ENCODE data around the gene EPGN. TPM values are rescaled to one million over a fixed set of nuclear protein-coding genes. Genes with fewer than 3 reads are reported as not detected.

The EPGN gene, protein sequence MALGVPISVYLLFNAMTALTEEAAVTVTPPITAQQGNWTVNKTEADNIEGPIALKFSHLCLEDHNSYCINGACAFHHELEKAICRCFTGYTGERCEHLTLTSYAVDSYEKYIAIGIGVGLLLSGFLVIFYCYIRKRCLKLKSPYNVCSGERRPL
- total RNA-seq, result not detected
- long read RNA-seq, result 0 reads

DNA sequence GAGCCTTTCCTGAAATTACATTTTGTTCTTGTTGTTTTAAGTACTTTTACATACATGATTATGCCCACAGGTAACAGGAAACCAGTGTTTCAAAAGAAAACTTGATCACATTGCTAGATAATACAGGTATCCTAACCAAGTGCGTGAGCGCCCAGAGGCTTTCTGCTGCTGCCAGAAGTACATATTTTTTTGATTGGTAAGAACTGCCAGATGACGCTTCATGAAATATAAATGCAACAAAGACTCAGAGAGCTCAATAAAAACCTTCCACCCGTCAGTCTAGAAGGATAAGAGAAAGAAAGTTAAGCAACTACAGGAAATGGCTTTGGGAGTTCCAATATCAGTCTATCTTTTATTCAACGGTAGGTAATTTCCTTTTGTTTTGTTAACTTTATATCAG is at the start of gene EPGN:
Gene EPGN (plus strand): TSS at position 256 of the 400 bp plus-strand sequence. CDS start 64 bp downstream, at position 320.
- no peak for DNase-seq (ENCODE audit: low spot score)

DNA sequence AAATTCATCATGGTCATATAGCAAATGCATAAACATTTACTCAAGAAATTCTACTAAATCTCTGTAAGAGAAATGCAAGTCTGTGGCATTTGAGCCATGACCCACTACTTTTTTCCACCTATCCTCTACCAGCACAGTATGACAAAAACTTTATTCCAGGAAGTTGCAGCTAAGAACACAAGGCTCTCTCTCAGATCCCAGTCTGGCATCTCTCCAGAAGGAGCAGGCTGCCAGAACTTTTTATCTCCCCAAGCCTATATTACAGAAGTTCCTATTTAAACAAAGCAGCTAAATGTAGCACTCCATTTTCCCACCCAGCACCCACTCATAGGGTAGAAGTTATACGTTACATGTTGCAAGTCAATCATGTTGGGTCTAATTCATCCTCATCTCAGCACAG is 49.3 kb upstream of the EPGN start:
- DNase-seq (ENCODE audit: low spot score), result no peak

DNA sequence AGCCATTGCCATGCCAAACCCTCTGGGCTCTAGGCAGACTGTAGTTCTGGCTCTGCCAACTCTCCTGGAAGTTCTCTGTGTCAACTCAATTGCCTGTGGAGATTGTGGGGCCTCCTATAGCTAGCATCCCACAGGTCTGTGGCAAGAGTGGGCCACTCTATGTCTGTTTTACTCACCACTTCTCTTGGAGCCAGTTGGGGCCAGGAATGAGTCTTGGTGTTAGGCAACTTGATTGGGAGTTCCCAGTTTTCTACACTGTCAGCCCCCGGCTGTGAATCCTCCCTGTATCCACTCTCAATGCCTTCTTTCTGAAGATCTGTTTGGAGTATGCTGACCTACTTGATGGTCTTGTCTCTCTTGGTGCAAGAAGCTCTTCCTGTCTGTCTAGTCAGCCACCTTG is 48.2 kb upstream of the EPGN start:
- no peak for DNase-seq (ENCODE audit: low spot score)

DNA sequence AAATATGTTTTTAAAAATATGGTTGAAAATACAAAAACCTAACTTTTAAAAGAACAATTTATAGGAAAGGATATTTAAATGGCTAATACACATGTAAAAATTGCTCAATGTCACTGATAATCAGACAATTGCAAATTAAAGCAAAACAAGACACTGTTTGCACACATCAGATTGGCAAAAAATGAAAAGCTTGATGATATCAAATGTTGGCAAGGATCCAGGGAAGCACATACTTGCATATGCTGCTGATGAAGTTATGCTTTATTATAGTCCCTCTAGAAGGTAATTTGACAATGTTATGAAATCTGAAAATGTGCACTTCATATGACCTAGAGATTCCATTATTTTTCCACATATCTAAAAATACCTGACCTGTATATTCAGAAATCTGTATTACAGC is 45.7 kb upstream of the EPGN start:
- no peak for DNase-seq (ENCODE audit: low spot score)

GRCh38 chr4:74263551-74263950 is 44.7 kb upstream of the EPGN start:
- DNase-seq (ENCODE audit: low spot score), result no peak

DNA sequence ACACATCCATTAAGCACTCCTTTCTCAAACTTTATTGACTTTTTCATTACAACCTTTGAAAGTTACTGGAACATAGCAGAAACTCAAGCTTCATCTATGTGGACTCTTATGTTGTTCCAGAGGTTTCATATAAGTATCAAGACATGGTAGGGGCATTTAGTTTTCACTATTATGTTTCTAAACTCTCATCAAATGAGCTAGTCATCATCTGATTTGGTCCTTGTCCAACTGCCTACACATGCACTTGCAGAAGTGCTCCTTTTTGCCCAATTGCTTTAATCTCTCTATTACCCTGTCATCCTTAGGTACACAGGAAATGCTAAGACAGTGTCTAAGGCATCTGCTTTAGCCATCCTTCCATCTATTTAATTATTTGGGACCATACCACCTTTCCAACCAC is 42.2 kb upstream of the EPGN start:
- DNase-seq (ENCODE audit: low spot score), result no peak

DNA sequence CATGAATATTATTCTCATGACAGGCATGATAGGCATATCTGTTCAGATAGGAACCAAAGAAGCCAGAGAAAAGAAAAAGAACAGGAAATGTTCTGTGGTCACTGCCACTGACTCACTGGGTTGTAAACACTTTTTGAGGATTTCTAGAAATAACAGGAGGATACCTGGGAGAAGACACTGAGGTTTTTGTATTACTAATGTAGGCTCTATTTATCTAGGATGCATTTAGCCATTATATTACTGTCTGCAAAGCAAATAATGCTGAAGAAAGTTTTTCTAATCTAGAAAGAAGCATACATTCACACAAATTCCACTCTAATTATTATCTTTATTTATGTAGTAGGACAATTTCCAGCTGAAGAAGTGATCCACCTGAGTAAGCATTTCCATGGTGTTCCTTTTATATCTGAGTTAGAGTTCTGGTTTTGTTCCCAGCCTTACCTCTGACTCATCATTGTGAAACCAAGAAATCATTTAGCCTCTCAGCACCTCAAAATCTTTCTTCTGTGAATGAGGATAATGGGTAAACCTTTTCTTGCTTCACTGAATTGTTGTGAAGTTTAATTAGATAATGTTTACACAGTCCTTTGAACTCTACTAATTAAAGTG is 40.2 kb upstream of the EPGN start:
- DNase-seq (ENCODE audit: low spot score), result no peak

DNA sequence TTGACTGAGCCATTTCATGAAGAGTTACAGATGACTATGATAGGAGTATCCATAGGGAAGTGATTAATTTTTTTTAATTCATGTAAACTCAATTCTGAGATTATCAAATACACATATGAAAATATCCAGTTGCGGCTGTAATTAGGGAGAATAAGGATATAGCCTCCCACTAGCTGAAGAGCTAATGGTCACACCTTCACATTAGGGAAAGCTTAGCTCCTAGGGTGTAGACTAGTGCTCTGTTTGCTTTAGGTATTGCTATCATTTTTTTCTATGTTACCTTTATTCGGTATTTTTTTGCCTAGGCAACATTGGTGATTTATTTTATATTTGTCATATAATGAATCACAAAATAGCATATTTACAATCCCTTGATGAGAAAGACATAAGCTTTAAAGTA is 39.6 kb upstream of the EPGN start:
- no peak for DNase-seq (ENCODE audit: low spot score)

DNA sequence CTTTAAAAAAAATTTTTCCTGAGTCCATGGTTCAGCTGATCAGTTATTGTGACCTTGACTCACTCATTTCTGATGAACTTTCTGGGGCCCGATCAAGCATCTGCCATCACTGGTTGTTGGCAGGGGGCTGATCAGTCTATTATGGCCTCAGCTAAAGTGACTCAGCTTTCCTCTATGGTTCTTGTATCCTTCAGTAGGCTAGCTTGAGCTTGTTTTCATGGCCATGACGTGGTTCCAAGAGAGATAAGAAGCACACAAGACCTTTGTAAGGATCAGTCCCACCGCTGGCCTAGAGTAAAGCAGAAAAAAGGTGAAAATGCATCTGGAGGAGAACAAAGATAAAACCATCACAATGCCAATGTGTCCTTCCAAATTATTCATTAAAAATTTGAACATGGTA is 29.8 kb upstream of the EPGN start:
- no peak for DNase-seq (ENCODE audit: low spot score)

DNA sequence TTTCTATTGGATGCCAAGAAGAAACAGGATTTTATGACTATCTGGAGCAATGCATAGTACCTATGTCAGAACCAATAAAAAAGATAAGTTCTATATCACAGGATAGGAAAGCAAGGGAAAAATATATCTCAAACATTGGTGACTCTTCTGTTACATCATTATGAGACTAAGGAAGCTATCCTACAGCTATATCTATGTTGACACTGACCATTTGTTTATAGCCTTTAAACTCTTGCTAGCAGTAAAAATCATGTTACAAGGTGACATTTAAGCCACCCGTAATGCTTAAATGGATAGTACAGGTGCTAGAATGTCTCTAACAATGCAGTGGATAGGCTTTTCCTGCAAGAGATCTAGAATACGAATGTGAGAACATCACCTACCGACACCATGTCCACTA is 28.6 kb upstream of the EPGN start:
- no peak for DNase-seq (ENCODE audit: low spot score)

DNA sequence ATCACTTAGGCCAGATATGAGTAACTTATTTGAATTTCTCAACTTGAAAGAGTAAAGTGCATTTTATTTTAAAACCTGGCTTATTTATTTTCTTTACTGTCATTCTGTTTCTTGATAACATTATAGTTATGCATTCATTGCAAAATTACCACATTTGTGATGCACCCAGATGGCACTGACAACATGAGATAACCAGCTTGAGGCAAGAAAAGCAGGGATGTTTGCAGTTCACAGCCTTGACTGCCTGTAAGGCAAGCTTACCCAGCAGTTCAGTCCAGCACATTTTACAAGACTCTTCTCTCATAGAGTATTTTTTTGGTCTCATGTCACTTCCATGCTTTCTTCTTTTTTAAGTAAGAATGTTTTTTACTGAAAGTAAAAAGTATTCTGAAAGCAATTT is 25.3 kb upstream of the EPGN start:
- no peak for DNase-seq (ENCODE audit: low spot score)

GRCh38 chr4:74283614-74284013 is 24.7 kb upstream of the EPGN start:
- DNase-seq (ENCODE audit: low spot score), result no peak

- no peak for DNase-seq (ENCODE audit: low spot score)
Measured at GRCh38 chr4:74284053-74284452, 24.2 kb upstream of the EPGN start.

DNA sequence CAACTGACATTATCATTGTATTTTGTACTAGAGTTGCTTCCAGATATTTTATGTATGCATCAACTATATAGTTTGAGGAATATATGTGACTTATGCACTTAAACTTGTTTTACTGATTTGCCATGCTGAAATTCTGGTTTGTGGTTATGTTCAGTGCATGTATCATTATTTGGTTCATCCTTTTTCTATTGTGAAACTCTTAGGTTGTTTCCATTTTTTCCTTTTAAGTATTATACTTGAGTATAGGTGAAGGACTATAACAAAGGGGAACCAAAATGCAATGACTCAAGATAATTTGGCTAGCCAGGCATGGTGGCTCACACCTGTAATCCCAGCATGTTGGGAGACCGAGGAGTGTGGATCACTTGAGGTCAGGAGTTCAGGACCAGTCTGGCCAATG is 21.1 kb upstream of the EPGN start:
- DNase-seq (ENCODE audit: low spot score), result no peak

DNA sequence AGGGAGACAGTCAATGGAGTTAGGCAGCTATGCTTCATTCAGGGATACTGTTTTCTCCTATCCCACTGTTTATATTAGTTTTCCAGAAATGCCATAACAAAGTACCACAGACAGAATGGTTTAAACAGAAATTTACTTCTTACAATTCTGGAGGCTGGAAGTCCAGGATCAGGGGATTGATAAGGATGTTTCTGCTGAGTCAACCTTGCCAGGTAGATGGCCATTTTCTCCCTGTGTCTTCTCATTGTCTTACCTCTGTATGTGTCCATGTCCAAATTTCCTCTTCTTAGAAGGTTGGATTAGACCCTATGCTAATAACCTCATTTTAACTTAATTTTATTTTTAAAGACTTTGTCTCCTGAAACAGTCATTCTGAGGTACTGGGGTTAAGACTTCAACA is 20.5 kb upstream of the EPGN start:
- DNase-seq (ENCODE audit: low spot score), result no peak

DNA sequence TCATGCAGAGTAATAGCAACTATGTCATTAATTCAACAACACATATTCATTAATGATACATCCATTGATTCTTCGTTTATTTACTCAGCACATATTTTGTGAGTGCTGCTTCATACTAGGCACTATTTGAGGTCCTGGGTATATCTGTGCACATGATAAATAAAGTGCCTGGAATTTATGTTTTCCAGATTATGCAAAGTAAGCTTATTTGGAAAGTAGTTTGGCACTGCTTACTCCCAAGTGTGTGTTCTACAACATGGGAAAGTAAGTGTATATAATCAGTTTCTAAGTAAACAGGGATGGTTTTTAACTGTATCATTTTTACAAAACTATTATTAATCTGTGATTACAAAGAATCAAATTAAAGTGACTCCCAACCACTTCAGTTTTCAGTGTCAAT is 16.8 kb upstream of the EPGN start:
- no peak for DNase-seq (ENCODE audit: low spot score)

DNA sequence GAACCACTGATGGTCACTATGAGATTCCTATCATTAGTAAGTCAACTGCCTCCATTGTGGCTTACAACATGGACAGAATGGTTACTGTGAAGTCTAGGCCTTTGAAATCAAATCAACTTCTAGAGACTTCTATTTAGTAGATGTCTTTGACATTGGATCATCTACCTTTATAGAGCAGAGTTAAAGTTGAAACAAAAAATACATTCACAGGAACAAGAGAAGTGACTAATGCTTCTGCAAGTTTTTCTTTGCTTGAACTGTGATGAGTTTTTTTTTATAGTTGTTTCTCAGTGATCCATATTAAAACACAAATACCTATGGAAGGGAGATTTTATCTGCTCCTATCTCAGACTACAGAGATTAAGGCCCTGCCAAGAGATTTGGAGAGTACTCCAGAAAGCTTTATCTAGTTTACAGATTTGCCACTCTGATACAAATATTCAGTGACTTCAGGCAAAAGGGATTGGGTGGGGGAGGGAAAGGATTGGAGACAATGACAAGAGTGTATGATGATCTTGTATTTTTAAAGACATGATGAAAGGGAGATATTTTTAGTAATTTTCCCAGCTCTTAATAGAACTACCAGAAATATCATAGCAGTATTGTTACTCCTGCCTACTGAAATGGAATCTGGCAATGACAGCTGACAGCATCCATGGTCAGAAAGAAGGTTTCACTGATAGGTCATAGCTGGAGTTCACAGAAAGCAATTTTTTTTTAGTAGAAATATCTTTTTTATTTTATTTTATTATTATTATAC is 16.0 kb upstream of the EPGN start:
- no peak for DNase-seq (ENCODE audit: low spot score)

GRCh38 chr4:74293558-74293957 is 14.7 kb upstream of the EPGN start:
- no peak for DNase-seq (ENCODE audit: low spot score)

GRCh38 chr4:74294681-74295080 is 13.6 kb upstream of the EPGN start:
- no peak for DNase-seq (ENCODE audit: low spot score)

DNA sequence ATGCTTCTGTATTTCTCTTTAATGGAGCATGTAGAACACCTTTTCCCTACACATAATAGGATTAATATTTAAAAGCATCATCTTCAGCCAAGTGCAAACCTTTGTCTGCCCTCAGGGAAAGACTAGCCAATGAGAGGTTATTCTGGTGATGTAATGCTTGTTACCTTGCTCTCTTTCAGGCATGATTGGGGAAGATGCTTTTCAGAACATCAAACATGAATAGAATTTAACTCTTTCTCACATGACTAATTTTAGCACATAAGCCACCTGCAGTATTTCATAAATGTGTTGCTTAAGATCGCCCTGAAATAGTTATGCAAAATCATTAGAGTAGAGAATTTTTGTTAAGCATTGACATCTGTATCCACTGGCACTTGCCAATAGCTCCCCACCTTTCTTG is 10.7 kb upstream of the EPGN start:
- DNase-seq (ENCODE audit: low spot score), result no peak

- DNase-seq (ENCODE audit: low spot score), result no peak
Measured at GRCh38 chr4:74304095-74304625, 4.1 kb upstream of the EPGN start.

- DNase-seq (ENCODE audit: low spot score), result no peak
Measured at GRCh38 chr4:74305000-74305399, 3.3 kb upstream of the EPGN start.

- DNase-seq (ENCODE audit: low spot score), result no peak
Measured at GRCh38 chr4:74307170-74307569, 1.1 kb upstream of the EPGN start.

Data from mesenteric fat pad (tissue), 1 donor.